Psoas muscle (tissue), 8 donors: ENCODE data around the gene ZDHHC5. TPM values are rescaled to one million over a fixed set of nuclear protein-coding genes. Genes with fewer than 3 reads are reported as not detected.

ENCODE experiments used
- ATAC-seq, 4 donors: fragments of 200-7000 bp; cut with Tn5 transposase; one replicate each; pipeline ENCODE4 v1.9.1; 2020; ENCODE audit warnings: moderate library complexity in 3 of 4, mild to moderate bottlenecking in 2 of 4
- DNase-seq, 2 donors: peaks; one replicate each; pipeline ENCODE4 v3.0.0-alpha.2; 2020
- H3K27ac ChIP-seq: fragments of 200-600 bp; one replicate; pipeline ENCODE4 v1.8.0; 2022
- H3K27me3 ChIP-seq, 3 donors: fragments of 200-600 bp in 1 of 3; one replicate each; pipeline versions ENCODE4 v1.6.1 to v1.8.0; 2013 to 2022; ENCODE audit warnings: low read length in 2 of 3, mild to moderate bottlenecking in 2 of 3, moderate library complexity in 1 of 3; ENCODE audit not compliant: insufficient read depth in 3 of 3
- H3K36me3 ChIP-seq, 2 donors: fragments of 200-600 bp in 1 of 2; one replicate each; pipeline versions ENCODE4 v1.6.1 to v1.8.0; 2013 to 2022; ENCODE audit warnings: low read depth in 1 of 2, mild to moderate bottlenecking in 1 of 2, moderate library complexity in 1 of 2; ENCODE audit not compliant: insufficient read depth in 1 of 2
- H3K4me1 ChIP-seq: fragments of 200-600 bp; one replicate; pipeline ENCODE4 v1.8.0; 2022
- H3K4me3 ChIP-seq: fragments of 200-600 bp; one replicate; pipeline ENCODE4 v1.8.0; 2022; ENCODE audit warnings: mild to moderate bottlenecking
- H3K9me3 ChIP-seq: fragments of 200-600 bp; one replicate; pipeline ENCODE4 v1.8.0; 2022
- WGBS, 3 donors: extraction: QIAGEN DNeasy Blood & Tissue Kit; methylation state at CpG; one replicate each; pipeline versions ENCODE4 v1.1.6 to v1.1.7; 2013; 5-methylcytosine and 5-hydroxymethylcytosine counted together
- intact Hi-C, 2 donors: fragments of 100-400 bp; cut with DNase I; formaldehyde crosslinking; loops; one replicate each; pipeline versions ENCODE4 v1.11.0 to v1.14.2; 2022
- polyA plus RNA-seq, 3 donors: library from polyadenylated mRNA; stranded (reverse); fragments of 200-250 nt; gene quantifications; one replicate each; pipeline ENCODE4 v1.2.3, GENCODE V29; 2013
- total RNA-seq, 4 donors: library from RNA; stranded (reverse); fragmentation: NEBNext Ultra II Directional in 2 of 4; extraction: Animal tissue kit (Norgen Biotek cat#: 25700) in 2 of 4; gene quantifications; one replicate each; pipeline versions ENCODE4 v1.2.1 to v1.2.4, GENCODE V29; 2021 to 2023
- TF ChIP-seq, protein P1 (sequence below): fragments of 200-600 bp; IDR thresholded peaks from one replicate; pipeline ENCODE4 v1.8.0; 2022; ENCODE audit warnings: antibody characterized with exemption
- donor health status: healthy with polysubstance abuse.
- donor health status: DM: no; HTN: no; CAD: no; lungs with moderate emphysema.
- donor health status: Bipolar disorder and iron deficiency.
- donor health status: healthy.
- donor health status: DM: yes; HTN: yes; CAD: no.
- donor health status: DM: no; HTN: no; CAD: no.
- donor health status: DM: no; HTN: no; CAD: no.
- donor health status: DM: yes; HTN: yes; CAD: no.

The ZDHHC5 gene
- total and polyA plus RNA-seq, 7 donors, result 32.4 to 63.6 (median 58.0) TPM

DNA sequence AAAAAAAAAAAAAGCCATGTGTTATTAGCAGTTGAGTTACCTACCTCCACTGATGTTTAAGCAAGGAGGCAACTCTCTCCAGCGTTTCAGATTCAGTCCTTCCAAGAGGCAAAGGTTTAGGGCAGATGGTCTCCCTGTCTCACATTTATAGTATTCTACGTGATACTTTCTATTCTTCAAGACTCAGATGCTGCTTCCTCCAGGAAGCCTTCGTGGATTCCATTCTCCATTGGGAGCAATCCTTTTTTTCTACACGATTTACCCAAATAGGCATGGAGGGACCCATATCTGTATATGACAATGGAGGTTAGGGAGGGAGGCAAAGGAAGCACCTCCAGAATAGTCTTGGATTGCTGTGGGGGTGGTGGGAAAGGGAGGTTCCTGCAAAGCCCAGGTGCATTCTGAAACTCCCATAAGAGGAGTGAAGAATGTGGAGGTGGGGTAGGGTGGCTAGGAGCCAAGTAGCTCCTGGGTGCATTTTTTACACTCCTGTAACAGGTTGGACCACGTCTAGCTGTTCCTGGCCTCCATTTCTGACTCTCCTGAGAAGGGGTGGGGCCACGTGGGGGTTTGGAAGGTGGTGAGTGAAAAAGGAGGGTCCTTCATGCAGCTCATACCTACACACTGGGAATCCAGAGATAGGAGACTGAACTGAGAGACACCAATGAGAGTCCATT lies 34.4 kb upstream of the ZDHHC5 start:
- Histone ChIP-seq H3K27ac (no peak overlapping the region), H3K4me1 (peaks cover 8% of the 10 kb centered on the region), H3K36me3 (no peaks in the 10 kb centered on the region), H3K4me3 (no peak overlapping the region), H3K9me3 (no peaks in the 10 kb centered on the region), H3K27me3 (peaks cover 0 to 38% (median 8%) of the 10 kb centered on the region in 3 donors)
- WGBS, 3 donors, result 78 to 81% (median 78%) methylated on average over 6 of the region's 6 CpGs
- ATAC-seq, result no peak
- TF ChIP-seq, protein P1, sequence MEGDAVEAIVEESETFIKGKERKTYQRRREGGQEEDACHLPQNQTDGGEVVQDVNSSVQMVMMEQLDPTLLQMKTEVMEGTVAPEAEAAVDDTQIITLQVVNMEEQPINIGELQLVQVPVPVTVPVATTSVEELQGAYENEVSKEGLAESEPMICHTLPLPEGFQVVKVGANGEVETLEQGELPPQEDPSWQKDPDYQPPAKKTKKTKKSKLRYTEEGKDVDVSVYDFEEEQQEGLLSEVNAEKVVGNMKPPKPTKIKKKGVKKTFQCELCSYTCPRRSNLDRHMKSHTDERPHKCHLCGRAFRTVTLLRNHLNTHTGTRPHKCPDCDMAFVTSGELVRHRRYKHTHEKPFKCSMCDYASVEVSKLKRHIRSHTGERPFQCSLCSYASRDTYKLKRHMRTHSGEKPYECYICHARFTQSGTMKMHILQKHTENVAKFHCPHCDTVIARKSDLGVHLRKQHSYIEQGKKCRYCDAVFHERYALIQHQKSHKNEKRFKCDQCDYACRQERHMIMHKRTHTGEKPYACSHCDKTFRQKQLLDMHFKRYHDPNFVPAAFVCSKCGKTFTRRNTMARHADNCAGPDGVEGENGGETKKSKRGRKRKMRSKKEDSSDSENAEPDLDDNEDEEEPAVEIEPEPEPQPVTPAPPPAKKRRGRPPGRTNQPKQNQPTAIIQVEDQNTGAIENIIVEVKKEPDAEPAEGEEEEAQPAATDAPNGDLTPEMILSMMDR, result no peak
- intact Hi-C loops, result no loop called here
- DNase-seq, result no peak

DNA sequence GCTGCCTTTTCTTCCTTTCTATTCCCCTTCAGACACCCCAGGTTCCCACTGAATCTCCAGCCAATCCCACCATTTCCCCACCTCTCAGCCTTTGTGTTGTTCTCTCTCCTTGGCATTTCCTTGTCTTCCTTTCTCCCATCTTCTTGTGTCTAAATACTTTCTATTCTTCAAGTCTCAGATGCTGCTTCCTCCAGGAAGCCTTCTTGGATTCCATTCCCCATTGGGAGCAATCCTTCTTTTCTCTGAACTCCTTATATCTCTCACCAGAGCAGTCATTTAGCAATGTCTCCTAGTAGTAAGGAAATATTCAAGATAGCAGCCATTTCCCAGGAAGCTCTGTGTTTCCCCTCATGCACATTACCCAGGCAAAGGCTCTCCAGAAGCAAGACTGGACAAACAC lies 33.6 kb upstream of the ZDHHC5 start:
- Histone ChIP-seq H3K36me3 (no peaks in the 10 kb centered on the region), H3K4me1 (peaks cover 8% of the 10 kb centered on the region), H3K27ac (no peak overlapping the region), H3K27me3 (peaks cover 0 to 41% (median 8%) of the 10 kb centered on the region in 3 donors), H3K9me3 (no peaks in the 10 kb centered on the region), H3K4me3 (no peak overlapping the region)
- no peak for ATAC-seq
- TF ChIP-seq, protein P1, result no peak
- intact Hi-C loops, result no loop called here
- DNase-seq, result no peak

DNA sequence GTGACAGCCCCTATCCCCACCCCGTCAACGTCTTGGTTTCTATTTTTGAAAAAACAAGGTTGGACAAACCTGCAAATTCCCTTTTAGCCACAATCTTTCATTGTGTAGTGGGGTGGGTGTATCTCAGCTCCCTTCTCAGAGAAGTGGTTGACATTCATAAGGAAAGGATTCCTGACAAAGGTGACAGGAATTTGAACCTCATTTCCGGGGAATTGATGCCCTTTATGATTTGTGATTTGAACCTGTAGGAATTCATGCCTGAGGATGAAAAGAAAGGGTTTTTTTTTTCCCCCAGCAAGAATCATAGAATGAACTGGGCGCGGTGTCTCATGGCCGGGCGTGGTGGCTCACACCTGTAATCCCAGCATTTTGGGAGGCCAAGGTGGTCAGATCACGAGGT lies 32.7 kb upstream of the ZDHHC5 start:
- Histone ChIP-seq H3K4me1 (peaks cover 8% of the 10 kb centered on the region), H3K27me3 (peaks cover 0 to 41% (median 8%) of the 10 kb centered on the region in 3 donors), H3K27ac (no peak overlapping the region), H3K4me3 (no peak overlapping the region), H3K36me3 (no peaks in the 10 kb centered on the region), H3K9me3 (no peaks in the 10 kb centered on the region)
- 90 to 93% (median 91%) methylated on average over 8 of the region's 8 CpGs for WGBS, 3 donors
- DNase-seq, result no peak
- TF ChIP-seq, protein P1, result no peak
- ATAC-seq, result no peak
- intact Hi-C loops, result loop anchor here in 1 of 2 donors (5.0 kb wide), 1 partner anchor 58 kb away; no protein-coding TSS in a partner anchor

DNA sequence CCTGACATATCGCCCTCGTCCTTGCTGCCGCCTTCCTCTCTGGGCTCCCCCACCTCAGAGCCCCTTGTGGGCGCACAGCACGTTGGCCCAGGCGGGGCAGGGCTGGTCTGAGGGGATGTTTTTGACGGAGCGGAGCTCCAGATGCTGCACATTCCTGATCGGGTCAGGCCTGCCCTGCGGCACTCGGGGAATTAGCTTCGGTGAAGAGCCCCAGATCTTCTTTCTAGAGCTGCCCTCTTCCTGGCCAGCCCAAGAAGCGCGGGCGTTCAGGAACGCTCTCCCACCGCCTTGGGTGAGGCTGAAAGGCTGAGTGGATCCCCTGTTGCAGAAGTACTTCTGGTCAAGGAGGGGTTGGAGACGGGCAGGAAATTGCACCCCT lies 30.3 kb upstream of the ZDHHC5 start:
- WGBS, 3 donors, result 12 to 29% (median 16%) methylated on average over 18 of the region's 18 CpGs
- no peaks in the 10 kb centered on the region for H3K36me3 ChIP-seq
- H3K9me3 ChIP-seq, result no peaks in the 10 kb centered on the region
- peak overlapping the region; percentile 68 for H3K4me3 ChIP-seq
- ATAC-seq (peak in 2 of 4 donors; percentile 17 to 23), DNase-seq (peak in 1 of 2 donors; percentile 55)
- no peak overlapping the region for H3K27ac ChIP-seq
- intact Hi-C loops, result loop anchor here in 1 of 2 donors (5.0 kb wide), 1 partner anchor 60 kb away; no protein-coding TSS in a partner anchor
- H3K27me3 ChIP-seq, result peaks cover 0 to 32% (median 8%) of the 10 kb centered on the region in 3 donors
- TF ChIP-seq, protein P1, result no peak
- H3K4me1 ChIP-seq, result peaks cover 8% of the 10 kb centered on the region
